Gastroesophageal sphincter (tissue), 3 donors: ENCODE results near the gene PIGS.

ENCODE experiments used
- CTCF ChIP-seq, 4 experiments: fragments of 200-600 bp in 2 of 4; fragments of 450-650 bp in 2 of 4; sonication (generic) in 1 of 4; IDR thresholded peaks; one replicate each; pipeline ENCODE4 v1.5.1; 2017 to 2019; ENCODE audit warnings: antibody characterized with exemption in 4 of 4, mild to moderate bottlenecking in 2 of 4, moderate library complexity in 2 of 4
- EP300 ChIP-seq: sonication (generic); formaldehyde crosslinking; IDR thresholded peaks from one replicate; pipeline ENCODE4 v1.6.1; 2017; ENCODE audit warnings: antibody characterized with exemption, mild to moderate bottlenecking
- POLR2A ChIP-seq, 2 donors: fragments of 450-650 bp; IDR thresholded peaks; one replicate each; pipeline ENCODE4 v1.6.1; 2017; ENCODE audit warnings: antibody characterized with exemption in 2 of 2, mild to moderate bottlenecking in 2 of 2, moderate library complexity in 1 of 2

GRCh38 chr17:28540231-28540630 lies 31.1 kb downstream of the PIGS start:
- TF ChIP-seq CTCF (IDR thresholded peaks at IDR 0.05) (no peak), POLR2A (IDR thresholded peaks at IDR 0.05) (no peak), EP300 (no peak)
